Measurements from ENCODE around the gene MSLN. TPM values are rescaled to one million over a fixed set of nuclear protein-coding genes. Genes with fewer than 3 reads are reported as not detected.

The MSLN gene
- polyA plus RNA-seq, 1 of the 3 experiments (the other 2 are of a cell fraction), result 0.02 TPM

GRCh38 chr16:763369-764183, 3.0 kb downstream of the MSLN start (continued):
- TF ChIP-seq IRF3 (IDR thresholded peaks at IDR 0.05; ENCODE audit: low read depth, low read length), result no peak
- no peak for TF ChIP-seq CHD2 (IDR thresholded peaks at IDR 0.05; ENCODE audit: low read length, partially characterized antibody)
- TF ChIP-seq CTCF (IDR thresholded peaks at IDR 0.05), result no peak

GRCh38 chr16:764184-764750, 3.7 kb downstream of the MSLN start:
- H2AFZ ChIP-seq (ENCODE audit: low read depth), result no peak overlapping the region
- no peaks in the 10 kb centered on the region for H3K9me2 ChIP-seq
- no peak overlapping the region for H3K9ac ChIP-seq
- no peaks in the 10 kb centered on the region for H3K4me1 ChIP-seq (ENCODE audit: control insufficient read depth in 1 of 2, insufficient read depth in 2 of 2, low read depth in 1 of 2, low read length in 1 of 2)
- no peak overlapping the region for H3K4me2 ChIP-seq
- no peaks in the 10 kb centered on the region for H4K20me1 ChIP-seq (ENCODE audit: insufficient read depth)
- H3K79me2 ChIP-seq (ENCODE audit: insufficient read depth), result no peaks in the 10 kb centered on the region
- no peaks in the 10 kb centered on the region for H3K9me3 ChIP-seq
- 20% methylated on average over 7 of the region's 20 CpGs for WGBS (ENCODE audit: low lambda C conversion rate)
- no peaks in the 10 kb centered on the region for H3K27me3 ChIP-seq (ENCODE audit: insufficient read depth)
- no peak for DNase-seq
- no peaks in the 10 kb centered on the region for H3F3A ChIP-seq (replicated peaks; ENCODE audit: insufficient read depth)
- H3K36me3 ChIP-seq (replicated peaks in 1 of 2; ENCODE audit: control insufficient read depth in 1 of 2, insufficient read depth in 2 of 2, low read length in 1 of 2), result no peaks in the 10 kb centered on the region
- H3K4me3 ChIP-seq (ENCODE audit: low read depth in 2 of 2, low read length in 1 of 2), result no peak overlapping the region
- no peak for TF ChIP-seq RXRA (IDR thresholded peaks at IDR 0.05; ENCODE audit: borderline replicate concordance, low read depth)
- TF ChIP-seq RCOR1 (IDR thresholded peaks at IDR 0.05; ENCODE audit: low read length), result no peak
- TF ChIP-seq REST (IDR thresholded peaks at IDR 0.05; ENCODE audit: low read depth, low read length), result no peak
- no peak for TF ChIP-seq JUND (IDR thresholded peaks at IDR 0.05)
- no peak for TF ChIP-seq FOXJ3 (CRISPR knock-in tag; IDR thresholded peaks at IDR 0.05)
- TF ChIP-seq YY1 (IDR thresholded peaks at IDR 0.05; ENCODE audit: low read depth), result no peak
- no peak for TF ChIP-seq SIN3A (IDR thresholded peaks at IDR 0.05; ENCODE audit: borderline replicate concordance, low read depth, low read length)
- no peak for TF ChIP-seq RFX5 (IDR thresholded peaks at IDR 0.05; ENCODE audit: low read length)
- no peak for TF ChIP-seq ZBTB33 (IDR thresholded peaks at IDR 0.05; ENCODE audit: borderline replicate concordance, low read depth)
- POLR2A ChIA-PET, result no interaction called here
- no peak overlapping the region for H3K27ac ChIP-seq (ENCODE audit: low read depth in 2 of 2, low read length in 1 of 2)
- CTCF ChIA-PET, result no interaction called here
